Suppressor macrophage (primary cell): ENCODE data around the gene VEZT.
"Not testable (repeated sequence)": the region's sequence is repeated elsewhere in the genome, so short reads cannot be mapped to it uniquely, and the experiment has no call there.

Experiments
- DNase-seq, 4 experiments: peaks; one replicate each; pipeline ENCODE4 v3.0.0-alpha.2; 2020 to 2022

VEZT gene

GRCh38 chr12:95224202-95225170 is 6.9 kb downstream of the VEZT start:
- DNase-seq: no peak

GRCh38 chr12:95225645-95226212 is 8.1 kb downstream of the VEZT start:
- no peak for DNase-seq

GRCh38 chr12:95227818-95228356 is 10.3 kb downstream of the VEZT start:
- no peak for DNase-seq

- DNase-seq: no peak
Observed at GRCh38 chr12:95228617-95229016, 11.0 kb downstream of the VEZT start.

- DNase-seq: no peak
Observed at GRCh38 chr12:95229636-95230035, 12.0 kb downstream of the VEZT start.

- no peak for DNase-seq
Observed at GRCh38 chr12:95230313-95230712, 12.7 kb downstream of the VEZT start.

- DNase-seq: no peak
Observed at GRCh38 chr12:95231190-95231589, 13.6 kb downstream of the VEZT start.

- not testable (repeated sequence) for DNase-seq
Observed at GRCh38 chr12:95234187-95234586, 16.6 kb downstream of the VEZT start.

- not testable (repeated sequence) for DNase-seq
Observed at GRCh38 chr12:95235621-95236020, 18.0 kb downstream of the VEZT start.

- no peak for DNase-seq
Observed at GRCh38 chr12:95237315-95237714, 19.7 kb downstream of the VEZT start.

- DNase-seq: no peak
Observed at GRCh38 chr12:95238150-95238549, 20.5 kb downstream of the VEZT start.

- no peak for DNase-seq
Observed at GRCh38 chr12:95239216-95239615, 21.6 kb downstream of the VEZT start.

- not testable (repeated sequence) for DNase-seq
Observed at GRCh38 chr12:95239835-95240234, 22.2 kb downstream of the VEZT start.

- DNase-seq: no peak
Observed at GRCh38 chr12:95240556-95240955, 22.9 kb downstream of the VEZT start.

- not testable (repeated sequence) for DNase-seq
Observed at GRCh38 chr12:95241138-95241537, 23.5 kb downstream of the VEZT start.

GRCh38 chr12:95241761-95242506 is 24.3 kb downstream of the VEZT start:
- no peak for DNase-seq

- DNase-seq: no peak
Observed at GRCh38 chr12:95243497-95244183, 26.0 kb downstream of the VEZT start.

GRCh38 chr12:95244350-95244749 is 26.7 kb downstream of the VEZT start:
- no peak for DNase-seq

- DNase-seq: no peak
Observed at GRCh38 chr12:95248095-95248494, 30.5 kb downstream of the VEZT start.

- no peak for DNase-seq
Observed at GRCh38 chr12:95248604-95249360, 31.2 kb downstream of the VEZT start.

GRCh38 chr12:95253386-95253785 is 35.8 kb downstream of the VEZT start:
- DNase-seq: no peak

- no peak for DNase-seq
Observed at GRCh38 chr12:95257541-95257940, 39.9 kb downstream of the VEZT start.
